Stimulated activated CD4-positive, alpha-beta T cell treated with anti-CD3 and anti-CD28 coated beads, Interleukin-4, amount 100 ng/mL, for 48 hours (primary cell): ENCODE results near the gene GP5.

Source experiments
- DNase-seq, 2 donors: peaks; one replicate each; pipeline ENCODE4 v3.0.0-alpha.2; 2020; ENCODE audit warnings: low read depth in 2 of 2

The GP5 gene

DNA sequence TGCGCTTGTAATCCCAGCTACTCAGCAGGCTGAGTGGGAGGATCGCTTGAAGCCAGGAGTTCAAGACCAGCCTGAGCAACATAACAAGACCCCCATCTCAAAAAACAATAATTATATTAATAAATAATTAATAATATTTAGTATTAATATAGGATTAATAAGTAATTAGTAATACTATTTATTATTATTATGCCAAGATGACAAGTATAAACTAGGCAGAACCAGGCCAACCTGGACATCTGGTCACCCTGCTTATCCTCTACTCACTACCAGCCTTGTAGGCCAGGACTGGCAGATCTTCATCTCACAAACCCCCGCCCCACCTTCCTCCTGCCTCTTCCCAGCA, 48.4 kb downstream of the GP5 start:
- no peak for DNase-seq

DNA sequence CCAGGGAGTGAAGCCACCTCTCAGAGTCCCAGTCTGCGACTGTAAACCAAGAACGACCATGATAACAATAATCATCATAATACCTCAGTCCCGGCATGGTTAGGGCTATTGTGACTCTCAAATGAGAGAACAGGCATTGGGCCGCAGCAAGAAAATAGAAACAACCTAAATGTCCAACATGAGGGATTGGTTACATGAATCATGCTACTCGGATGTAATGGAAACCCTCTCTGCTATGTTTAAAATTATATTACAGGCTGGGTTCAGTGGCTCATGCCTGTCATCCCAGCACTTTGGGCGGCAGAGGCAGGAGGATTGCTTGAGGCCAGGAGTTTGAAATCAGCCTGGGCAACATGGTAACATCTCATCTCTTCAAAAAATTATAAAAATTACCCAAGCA, 50.7 kb downstream of the GP5 start:
- no peak for DNase-seq

- DNase-seq: no peak
These were observed 52.4 kb downstream of the GP5 start for GRCh38 chr3:194346621-194347020.

DNA sequence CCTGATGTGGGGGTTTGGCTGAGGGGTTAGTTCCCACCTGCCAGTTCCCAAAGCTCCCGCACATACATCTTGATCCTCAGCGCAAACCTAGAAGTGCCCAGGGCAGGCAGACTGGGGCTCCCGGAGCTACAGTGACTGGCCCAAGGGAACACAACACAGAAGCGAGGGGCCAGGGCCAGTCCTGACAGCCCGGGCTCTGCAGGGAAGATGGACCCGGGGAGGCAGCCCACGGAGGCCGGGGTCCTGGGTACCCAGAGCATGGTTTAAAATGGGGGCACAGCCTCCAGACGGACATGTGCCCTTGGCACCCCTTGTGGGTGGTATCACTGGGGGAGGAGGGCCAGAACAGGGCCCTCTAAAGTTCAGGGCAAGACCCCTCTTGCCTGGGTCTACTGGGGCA, 53.0 kb downstream of the GP5 start:
- no peak for DNase-seq
